ENCODE measurements around the gene P2RX6.
"Not testable (repeated sequence)": the region's sequence is repeated elsewhere in the genome, so short reads cannot be mapped to it uniquely, and the experiment has no call there.

Gene P2RX6

DNA sequence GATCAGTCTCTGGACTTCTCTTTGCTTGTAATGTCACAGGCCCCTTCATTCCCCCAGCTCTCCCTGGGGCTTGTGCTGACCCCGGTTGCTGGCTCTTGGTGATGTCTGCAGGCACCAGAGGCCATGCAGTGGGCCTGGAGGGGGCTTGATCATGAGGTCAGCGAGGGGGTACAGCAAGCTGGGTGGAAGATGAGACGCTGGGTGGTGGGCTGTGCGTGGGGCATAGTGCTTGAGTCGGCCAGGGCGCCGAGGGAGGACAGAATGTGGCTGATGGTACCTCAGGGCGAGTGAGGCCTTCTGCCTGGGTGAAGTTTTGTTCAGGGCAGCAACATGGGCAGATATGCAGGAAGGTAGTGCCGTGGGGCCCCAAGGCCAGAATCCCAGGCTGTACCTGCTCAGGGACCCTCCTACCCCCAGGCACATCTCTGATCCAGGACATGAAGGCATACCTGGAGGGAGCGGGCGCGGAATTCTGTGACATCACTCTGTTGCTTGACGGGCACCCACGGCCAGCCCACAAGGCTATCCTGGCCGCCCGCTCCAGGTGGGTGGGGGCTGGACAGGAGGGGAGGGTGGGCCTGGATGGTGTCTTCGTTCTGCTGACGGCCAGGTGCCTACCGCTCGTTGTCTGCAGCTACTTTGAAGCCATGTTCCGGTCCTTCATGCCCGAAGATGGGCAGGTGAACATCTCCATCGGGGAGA, 19.5 kb upstream of the P2RX6 start:
- no peak for FAIRE-seq

DNA sequence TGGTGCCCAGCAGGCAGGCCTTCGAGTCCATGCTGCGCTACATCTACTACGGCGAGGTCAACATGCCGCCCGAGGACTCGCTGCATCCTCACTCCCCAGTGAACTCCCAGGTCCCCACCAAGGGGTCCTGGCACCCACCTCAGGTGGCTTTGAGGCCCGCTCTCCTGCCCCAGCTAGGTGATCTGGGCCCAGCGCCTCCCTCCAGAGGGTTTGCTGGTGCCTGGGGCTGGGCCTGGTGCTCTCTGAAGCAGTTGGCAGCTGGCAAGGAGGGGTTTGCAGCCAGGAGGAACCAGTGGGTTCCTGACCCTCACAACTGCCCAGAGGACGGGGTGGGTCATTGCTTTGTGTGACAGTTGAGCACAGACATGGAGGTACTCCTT, 18.9 kb upstream of the P2RX6 start:
- FAIRE-seq: no peak

DNA sequence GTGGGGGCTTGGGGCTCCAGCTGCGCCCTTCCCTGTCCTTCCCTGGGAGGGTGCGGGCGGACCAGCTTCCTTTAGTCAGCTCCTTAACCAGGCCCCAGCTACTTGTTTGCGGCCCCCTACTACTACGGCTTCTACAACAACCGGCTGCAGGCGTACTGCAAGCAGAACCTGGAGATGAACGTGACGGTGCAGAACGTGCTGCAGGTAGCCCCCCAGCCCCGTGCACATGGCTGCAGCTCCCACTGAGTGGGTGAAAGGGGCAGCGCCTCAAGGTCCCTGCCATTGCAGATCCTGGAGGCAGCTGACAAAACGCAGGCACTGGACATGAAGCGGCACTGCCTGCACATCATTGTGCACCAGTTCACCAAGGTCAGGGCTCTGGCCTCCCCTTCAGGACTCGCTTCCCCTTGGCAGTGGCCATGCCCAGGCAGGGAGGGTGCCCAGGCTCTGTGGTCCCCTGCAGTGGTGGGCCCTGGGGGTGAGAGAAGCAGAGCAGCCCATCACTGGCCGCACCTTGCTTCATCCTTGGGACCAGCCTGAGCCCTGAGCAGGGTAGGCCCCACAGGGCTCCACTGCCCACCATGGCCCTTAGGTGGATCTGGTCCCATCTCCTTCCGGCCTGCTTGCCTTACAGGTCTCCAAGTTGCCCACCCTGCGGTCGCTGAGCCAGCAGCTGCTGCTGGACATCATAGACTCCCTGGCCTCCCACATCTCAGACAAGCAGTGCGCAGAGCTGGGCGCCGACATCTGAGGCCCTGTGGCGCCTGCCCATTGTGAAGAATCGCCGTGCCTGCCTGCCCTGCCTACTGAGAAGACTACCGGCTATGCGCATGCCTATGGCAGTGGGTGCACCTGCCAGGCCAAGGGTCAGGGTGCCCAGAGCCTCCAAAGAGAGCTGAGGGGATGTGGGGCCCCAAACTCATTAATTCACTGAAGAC, 18.1 kb upstream of the P2RX6 start:
- FAIRE-seq: no peak

DNA sequence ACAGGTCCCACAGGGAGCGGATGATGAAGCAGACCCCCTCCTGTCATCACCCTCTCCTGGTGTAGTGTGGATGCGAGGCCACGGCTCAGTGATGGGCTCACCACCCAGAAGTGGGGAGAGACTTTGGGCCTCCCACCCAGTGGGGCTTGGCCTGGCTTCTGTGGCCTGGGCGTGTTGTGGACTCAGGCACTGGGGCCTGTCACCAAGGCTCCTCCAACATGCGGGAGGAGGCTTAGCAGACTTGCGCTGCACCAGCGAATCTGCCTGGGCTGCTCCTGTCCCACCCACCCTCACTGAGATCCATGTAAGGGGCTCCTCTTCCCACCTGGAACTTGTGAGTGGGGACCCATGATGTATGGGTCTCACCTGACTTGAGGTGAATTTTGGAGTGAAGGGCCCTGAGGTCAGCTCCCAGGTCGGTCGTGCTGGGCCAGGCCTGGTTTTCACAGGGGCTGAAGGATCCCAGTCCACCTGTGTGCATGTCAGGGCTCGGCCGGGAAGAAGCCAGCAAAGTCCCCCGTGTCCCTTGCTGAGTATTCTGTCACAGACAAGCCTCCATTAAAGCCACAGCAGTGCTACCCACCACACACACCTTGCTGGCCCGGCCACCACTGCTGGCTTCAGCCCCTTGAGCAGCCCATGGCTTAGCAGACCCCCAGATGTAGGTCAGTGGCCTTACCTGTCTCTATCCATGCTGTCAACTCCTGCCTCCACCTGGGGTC, 17.3 kb upstream of the P2RX6 start:
- no peak for FAIRE-seq

DNA sequence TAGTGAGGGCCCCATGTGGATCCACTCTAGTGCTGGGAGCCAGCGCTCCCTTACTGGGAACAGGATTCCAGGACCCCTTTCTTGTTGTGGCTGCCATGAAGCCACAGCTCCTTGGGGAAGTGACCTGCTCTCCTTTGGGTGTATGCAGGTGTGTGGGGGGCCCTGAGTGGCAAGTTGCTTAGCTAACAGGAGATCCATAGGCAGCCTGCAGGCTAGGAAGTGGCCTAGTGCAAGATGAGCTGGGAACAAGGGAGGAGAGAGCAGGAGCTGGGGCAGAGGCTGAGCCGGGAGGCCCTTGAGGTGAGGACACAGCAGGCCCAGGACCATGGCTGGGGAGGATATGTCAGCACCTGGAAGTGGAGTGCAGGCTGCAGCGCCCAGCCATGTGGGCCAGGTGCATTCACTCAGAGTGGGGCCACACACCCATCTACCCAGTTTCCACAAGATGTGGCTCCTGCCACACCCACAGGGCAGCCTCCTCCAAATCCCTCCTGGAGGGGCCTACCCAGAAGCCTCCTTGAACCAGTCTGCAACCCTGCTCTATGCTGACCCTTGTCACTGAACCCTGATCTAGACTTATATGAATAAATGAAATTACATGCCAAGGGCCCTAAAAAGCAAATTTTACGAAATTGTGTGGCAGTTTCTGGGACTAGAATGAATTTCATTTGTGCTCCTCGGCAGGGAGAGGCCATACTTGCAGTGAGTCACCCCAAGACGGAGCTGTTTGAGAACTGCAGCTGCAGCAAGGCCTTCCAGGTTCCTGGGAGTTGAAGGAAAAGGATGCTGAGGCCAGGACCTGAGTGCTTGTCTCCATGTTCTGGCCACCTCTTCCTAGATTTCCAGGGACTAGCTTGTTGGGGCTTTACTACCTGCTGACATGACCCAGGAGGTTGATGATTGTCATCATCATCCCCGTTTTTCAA, 16.3 kb upstream of the P2RX6 start:
- FAIRE-seq: no peak

DNA sequence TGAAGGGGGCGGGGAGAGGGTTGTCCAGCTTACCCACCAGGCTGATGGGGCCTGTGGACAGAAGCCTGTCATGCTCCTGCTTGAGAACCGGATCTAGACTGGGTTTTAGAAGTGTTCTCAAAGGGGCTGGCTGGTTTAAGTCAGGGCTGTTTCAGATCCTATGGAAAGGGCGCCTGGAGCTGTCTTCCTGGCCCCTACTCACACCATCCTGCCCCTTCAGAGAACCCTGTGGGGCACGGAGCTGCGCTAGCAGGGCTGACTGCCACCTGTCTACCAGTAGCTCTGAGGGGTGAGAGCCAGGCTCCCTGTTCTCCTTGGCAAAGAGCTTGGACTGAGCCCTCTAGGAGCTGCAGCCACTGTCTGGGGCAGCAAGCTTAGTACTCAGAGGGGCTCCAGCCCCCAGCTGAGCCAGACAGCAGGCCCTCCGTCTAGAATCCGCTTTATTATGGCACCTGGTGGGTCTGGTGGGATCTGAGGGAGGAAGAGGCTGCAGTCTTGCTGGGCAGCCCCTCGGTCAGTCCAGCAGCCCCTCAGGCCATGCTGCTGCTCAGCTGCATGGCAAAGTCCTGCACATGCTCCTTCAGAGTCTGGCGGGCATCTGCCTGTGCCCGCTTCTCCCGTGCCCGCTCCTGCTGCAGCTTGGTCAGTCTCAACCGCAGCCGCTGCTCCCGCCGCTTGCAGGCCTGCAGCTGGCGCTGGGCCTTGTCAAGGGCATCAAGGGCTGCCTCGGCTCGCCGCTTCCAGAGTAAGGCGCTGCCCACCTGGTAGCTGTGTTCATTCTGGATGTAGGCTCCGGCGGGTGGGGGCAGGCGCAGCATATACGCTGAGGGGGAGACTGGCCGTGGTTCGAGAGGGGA, 15.4 kb upstream of the P2RX6 start:
- FAIRE-seq: no peak

DNA sequence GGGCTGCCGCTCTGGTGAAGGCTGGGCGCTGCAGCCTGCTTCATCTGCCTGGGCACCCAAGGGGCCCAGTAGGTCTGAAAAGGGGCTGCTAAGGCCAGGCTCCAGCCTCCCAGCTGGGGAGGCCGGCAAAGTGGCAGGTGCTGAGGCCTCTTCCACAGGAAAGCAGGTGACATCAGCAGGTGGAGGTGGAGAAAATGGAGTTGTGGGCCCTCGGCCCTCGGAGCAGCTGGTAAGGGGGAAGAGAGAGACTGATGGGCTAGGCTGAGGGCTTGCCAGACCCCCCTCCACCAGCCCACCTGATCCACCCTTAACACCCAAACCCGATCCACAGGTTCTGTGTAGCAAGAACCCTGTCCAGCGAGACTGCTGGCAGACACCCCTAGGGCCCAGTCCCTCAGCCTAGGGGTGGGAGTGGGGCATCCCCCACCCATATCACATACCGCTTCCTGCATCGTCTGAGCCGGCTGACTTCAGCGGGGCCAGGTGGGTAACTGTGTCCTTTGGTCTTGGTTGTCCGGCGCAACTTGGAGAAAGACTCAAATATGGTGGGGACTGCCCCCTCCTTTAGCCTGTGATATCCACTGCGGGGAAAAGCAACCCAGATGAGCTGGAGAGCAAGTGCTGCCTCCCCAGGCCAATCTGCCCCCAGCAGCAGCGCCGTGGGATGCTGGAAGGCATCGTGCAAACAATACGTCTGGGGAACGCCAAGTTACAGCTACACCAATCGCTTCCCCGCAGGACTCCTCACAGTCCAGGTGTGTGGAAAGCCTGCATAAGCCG, 14.6 kb upstream of the P2RX6 start:
- FAIRE-seq: no peak

DNA sequence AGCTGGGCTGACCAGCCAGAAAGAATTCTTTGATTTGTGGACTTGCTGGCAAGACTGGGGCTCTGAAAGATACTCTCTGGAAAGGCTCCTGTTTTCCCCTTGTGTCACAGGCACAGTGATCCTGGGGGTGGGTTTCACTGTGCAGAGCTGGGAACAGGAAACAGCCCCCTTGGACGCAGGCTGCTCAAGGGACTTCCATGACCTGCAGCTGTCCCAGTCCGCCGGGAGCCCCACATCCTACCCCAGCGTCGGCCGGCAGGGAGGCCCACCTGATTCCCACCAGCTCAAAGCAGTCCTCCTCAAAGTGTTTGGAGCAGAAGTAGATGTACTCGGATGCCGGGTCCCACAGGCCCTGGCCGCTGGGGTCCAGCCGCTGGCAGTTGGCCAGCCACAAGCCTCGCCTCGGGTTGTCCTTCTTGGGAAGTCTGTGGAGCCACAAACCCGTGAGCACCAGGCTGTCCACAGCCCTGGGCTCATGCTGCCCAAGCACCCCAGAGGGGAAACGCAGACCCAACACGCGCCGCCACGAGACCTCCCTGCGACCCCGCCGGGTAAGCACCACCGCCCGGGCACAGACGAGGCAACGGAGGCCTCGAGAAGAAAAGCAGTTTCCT, 13.9 kb upstream of the P2RX6 start:
- no peak for FAIRE-seq

DNA sequence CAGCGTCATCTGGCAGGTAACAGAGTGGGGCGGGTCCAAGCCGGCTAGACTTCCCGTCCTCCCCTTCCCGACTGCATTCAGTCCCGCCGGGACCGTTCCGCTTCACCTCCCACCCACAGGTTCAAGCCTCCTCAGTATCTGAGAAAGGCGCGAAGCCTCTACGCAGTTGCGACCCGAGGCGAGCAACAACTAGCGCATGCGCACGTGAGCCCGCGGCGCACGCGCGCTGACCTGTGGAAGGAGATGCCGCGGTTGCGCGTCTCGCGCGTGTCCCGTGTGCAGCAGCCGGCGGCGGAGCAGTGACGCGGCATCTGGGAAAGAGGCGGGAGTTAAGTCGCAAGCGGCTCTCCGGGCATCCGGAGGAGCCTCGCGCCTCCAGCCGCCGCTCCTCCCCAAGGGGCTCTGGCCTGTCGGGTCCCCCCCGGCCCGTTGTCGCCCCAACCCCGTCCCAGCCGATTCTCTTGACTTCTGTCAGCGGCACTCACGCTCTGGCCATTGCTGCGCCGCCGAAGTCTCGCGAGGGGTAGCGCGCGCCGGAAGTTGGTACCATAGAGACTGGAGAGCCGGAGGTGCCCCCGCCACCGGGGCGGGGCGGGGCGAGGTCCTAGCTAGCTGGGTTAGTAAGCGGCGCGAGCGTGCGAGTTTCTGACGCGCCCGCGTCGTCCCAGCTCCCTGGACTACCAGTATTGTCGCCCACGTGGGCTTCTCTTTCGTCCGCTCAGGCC, 13.2 kb upstream of the P2RX6 start, which contains the start of gene THAP7:
Gene THAP7, minus strand, starts transcription at position 518 of the 725 bp plus-strand sequence. Its CDS starts 207 bp downstream, at position 311.
- no peak for FAIRE-seq

DNA sequence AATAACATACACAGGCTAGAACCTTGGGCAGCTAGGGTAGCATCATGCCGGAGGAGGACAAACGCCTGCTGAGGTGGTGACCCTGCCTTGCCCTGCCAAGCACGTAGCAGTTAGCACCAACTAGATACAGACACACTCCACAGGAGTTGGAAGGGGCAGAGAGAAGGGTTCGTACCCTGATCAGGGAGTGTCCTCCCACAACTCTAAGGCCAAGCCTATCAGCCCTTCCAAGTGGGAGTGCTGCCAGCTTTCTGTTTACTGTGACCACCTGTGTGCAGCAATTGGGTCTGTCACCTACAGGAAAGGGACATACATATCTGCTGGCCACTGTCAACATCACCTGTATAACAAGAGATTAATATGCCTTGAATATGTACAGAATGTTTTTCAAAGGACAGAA, 11.2 kb upstream of the P2RX6 start:
- FAIRE-seq: no peak

DNA sequence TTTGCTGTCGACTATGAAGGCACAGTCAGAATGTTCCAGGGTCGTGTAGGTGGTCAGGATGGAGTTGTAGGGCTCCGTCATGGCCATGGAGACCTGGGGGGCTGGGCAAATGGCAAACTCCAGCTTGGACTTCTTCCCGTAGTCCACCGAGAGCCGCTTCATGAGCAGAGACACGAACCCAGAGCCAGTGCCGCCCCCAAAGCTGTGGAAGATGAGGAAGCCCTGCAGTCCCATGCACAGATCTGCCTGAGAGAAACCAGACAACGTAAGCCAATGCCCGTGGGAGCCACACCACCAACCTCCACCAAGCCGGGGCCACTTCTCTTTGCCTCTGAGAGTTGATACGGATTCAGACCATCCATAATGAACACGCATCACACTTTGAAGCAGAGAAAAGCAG, 5.8 kb upstream of the P2RX6 start:
- FAIRE-seq: not testable (repeated sequence)

DNA sequence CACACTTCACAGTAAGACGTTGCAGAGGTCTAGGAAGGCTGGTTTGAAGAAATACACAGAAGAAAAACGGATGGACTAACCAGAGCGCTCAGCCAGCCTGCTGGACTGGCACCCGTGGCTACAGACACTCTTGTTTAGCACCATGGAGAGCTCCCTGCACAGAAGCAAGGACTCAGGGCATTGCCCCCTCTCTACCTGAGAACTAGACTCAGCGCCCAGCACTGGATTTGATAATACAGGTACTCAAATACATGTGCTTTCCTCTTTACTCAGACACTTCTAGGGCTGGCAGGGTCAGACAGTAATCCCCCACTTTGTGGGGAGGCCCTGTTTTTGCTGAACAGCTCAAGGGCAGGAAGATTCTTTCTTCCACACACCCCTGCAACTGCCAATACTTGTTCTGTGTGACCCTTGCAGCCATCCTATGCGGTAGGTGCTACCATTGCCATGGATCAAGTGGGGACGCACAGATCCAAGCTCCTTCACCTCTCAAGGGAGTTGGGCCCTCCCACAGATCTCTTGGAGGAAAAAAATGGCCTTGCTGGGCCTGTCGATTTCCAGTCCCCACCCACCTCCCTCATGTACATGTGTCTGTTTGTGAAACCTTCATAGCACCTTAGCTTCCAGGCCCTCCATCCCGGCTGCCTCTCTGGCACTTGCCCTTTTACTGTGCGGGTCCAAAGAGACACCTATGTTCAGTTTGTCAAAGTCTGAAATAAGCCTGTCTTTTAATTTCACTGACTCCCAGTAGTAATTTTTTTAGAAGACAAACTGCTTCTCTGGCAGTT, 5.1 kb upstream of the P2RX6 start:
- no peak for FAIRE-seq

DNA sequence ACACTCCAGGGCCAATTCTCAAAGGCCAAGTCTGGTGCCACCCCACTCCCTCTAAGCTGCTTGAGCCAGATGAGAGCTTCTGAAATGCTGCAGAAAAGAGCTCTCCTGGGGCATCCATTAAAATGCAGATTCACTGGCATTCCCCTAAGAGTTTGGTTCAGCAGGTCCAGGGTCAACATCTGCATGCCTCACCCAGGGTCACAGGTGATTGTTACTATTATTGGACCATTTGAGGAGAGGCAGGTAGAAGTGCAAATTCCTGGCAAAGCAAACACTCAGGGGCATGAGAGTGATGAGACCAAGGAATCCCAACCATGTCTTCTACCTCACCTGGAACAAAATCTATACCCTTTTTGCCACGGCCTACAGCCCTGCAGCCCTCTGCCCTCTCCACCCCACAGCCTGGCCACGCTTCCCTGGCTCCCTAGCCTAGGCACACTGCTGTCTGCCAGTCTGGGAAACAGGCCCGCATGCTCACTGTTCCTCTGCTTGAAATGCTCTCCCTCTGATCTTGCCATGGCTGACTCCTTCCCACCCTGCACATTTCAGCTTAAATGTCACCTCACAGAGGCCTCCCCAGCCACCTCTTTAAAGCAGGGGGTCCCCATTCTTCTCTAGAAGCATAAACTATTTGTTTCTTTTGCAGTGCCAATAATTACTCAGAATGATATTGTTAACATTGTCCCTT, 4.4 kb upstream of the P2RX6 start:
- no peak for FAIRE-seq

DNA sequence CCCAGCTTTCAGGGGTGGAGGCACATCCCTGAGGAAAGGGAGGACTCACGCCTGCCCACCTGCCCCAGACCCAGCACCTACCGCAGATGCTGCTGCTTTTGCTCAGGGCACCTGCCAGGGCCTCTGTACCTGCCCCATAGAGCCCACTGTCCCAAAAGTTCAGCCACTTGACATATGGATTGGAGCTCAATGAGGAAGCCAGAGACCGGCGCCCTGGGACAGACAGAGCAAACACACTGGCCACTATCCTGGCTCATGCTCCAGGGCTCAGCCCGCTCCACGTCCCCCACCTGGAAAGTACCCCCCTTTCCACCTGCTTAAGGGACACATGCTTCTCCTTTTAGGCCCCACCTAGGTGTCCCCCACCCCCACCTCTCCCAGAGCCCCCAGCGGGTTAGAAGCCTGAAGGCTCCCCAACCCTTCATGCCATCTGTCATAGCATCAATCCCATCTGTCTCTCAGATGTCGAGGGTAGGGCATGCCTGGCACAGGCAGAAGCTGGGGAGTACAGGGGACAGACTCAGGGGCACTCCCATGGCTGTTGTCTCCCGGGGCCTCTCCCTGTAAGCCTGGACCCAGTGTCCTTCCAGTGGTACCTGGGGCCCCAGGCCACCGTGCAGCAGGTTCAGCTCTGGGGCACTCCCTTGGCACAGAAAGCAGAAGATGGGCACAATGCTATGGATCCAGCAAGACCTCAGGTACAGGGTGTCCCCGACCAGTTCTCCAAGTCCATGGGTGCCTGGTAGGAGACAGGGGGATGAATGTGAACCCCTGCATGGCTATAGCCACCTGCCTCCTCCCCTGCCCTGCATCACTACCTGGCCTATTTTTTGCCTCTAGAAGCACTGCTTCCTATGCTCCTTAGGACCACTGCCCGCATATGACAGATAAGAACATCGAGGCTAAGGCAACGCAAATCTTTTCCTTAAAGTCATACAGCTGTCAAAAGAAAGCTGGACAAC, 2.2 kb upstream of the P2RX6 start:
- no peak for FAIRE-seq

DNA sequence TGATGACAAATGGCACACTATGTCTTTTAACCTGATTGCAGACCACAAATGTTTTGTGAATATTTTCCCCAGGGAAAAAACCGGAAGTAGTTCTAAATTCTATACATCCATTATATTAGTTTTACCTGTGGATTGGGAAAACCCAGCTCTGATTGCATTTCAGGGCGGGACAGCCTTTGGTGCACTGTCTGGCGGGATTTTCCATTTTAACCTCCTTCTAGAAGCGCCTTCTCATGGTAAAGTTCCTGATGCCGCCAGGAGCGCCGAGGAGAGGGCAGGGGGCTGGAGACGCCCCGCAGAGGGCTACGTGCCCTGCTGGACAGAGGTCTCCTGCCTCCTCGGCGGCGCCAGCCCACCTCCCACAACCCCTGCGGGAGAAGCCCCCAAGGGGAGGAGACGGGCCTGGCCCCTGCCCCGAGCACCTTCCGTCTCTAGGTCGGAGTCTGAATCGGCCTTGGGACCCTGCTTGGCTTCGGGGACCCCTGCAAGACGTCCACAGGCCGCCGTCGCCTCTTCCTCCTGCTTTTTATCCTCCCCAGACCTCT, 1.2 kb upstream of the P2RX6 start:
- no peak for FAIRE-seq

DNA sequence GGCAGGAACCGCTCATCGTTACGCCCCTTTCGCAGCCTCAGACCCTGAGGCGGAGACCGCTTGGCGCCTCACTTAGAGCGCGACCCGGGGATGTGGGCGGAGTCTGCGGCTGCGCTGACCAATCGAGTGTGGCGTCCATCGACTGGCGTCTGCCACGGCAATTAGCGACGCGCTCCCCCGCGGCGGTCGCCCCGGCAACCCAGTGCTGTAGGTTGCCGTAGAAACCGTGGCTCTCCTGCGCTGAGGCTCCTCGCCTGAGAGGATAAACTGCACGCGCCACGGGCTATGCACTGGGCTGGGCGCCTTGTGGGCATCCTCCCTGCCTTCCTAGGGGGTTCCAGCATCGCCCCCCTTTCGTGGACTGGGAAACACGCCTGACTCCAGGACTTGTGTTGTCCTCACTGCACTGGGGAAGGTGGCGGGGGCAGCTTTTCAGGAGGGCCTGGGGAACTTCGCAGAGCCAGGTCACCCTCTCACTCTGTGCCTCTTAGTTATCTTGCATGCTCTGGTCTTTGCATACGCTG, 701 bp upstream of the P2RX6 start:
- FAIRE-seq: no peak
